SU-DHL-6 (cell line): ENCODE data around the gene TNFAIP8L2.

Source experiments
- CTCF ChIP-seq: fragments of 200-600 bp; sonication (generic); IDR thresholded peaks from one replicate; pipeline ENCODE4 v1.5.1; 2017; ENCODE audit warnings: antibody characterized with exemption, mild to moderate bottlenecking, low read length, moderate library complexity; ENCODE audit not compliant: insufficient read depth, poor library complexity, severe bottlenecking
- EZH2phosphoT487 ChIP-seq: fragments of 200-600 bp; sonication (generic), shearing (Covaris generic); conservative IDR thresholded peaks from 2 replicates; pipeline ENCODE4 v1.6.1; 2018; ENCODE audit warnings: mild to moderate bottlenecking, antibody characterized with exemption, low read length, moderate library complexity, mixed read lengths

- TF ChIP-seq CTCF: no peak
- no peak for TF ChIP-seq EZH2phosphoT487
Measured at GRCh38 chr1:151147132-151147503, 9.3 kb upstream of the TNFAIP8L2 start.
